Measurements from ENCODE around the gene GTPBP2. TPM values are rescaled to one million over a fixed set of nuclear protein-coding genes. Genes with fewer than 3 reads are reported as not detected.

Gene GTPBP2
- total RNA-seq, 2 donors from 2014 or later, result 15.7 to 20.7 TPM

- DNase-seq (ENCODE audit: low spot score), result no peak
- no peak for TF ChIP-seq CTCF (IDR thresholded peaks at IDR 0.05)
Observed at GRCh38 chr6:43647613-43648012, 18.5 kb upstream of the GTPBP2 start.

GRCh38 chr6:43645613-43645964 lies 16.5 kb upstream of the GTPBP2 start:
- no peaks in the 10 kb centered on the region for H3K27me3 ChIP-seq
- H3K27ac ChIP-seq, result no peak overlapping the region
- H3K4me3 ChIP-seq, result peak overlapping the region; percentile 46 to 63
- H3K9me3 ChIP-seq, result no peaks in the 10 kb centered on the region
- peaks cover 19% of the 10 kb centered on the region for H3K36me3 ChIP-seq
- DNase-seq (ENCODE audit: low spot score), result no peak
- peaks cover 0 to 17% of the 10 kb centered on the region in 2 donors for H3K4me1 ChIP-seq
- TF ChIP-seq CTCF (IDR thresholded peaks at IDR 0.05), result no peak

More at GRCh38 chr6:43647613-43648012, 18.5 kb upstream of the GTPBP2 start:
- Histone ChIP-seq H3K4me3 (no peak overlapping the region), H3K27ac (no peak overlapping the region), H3K36me3 (peaks cover 3% of the 10 kb centered on the region), H3K27me3 (no peaks in the 10 kb centered on the region), H3K9me3 (no peaks in the 10 kb centered on the region), H3K4me1 (peaks cover 0 to 17% of the 10 kb centered on the region in 2 donors)

GRCh38 chr6:43644940-43645612 lies 16.0 kb upstream of the GTPBP2 start, which contains the start of gene RSPH9:
TSS of gene RSPH9 (plus strand) at chr6:43645036. CDS start at chr6:43645099, 63 bp downstream.
- H3K27me3 ChIP-seq, result no peaks in the 10 kb centered on the region
- H3K9me3 ChIP-seq, result no peaks in the 10 kb centered on the region
- TF ChIP-seq CTCF (IDR thresholded peaks at IDR 0.05), result no peak
- peaks cover 24% of the 10 kb centered on the region for H3K36me3 ChIP-seq
- peak within 1 kb of the TSS; percentile 12 to 29 for H3K27ac ChIP-seq
- H3K4me3 ChIP-seq, result peak within 1 kb of the TSS; percentile 46 to 63
- no peak for DNase-seq (ENCODE audit: low spot score)
- H3K4me1 ChIP-seq, result peaks cover 0 to 17% of the 10 kb centered on the region in 2 donors

- Histone ChIP-seq H3K27me3 (no peaks in the 10 kb centered on the region), H3K36me3 (peaks cover 36% of the 10 kb centered on the region), H3K9me3 (no peaks in the 10 kb centered on the region), H3K4me1 (peaks cover 0 to 50% of the 10 kb centered on the region in 2 donors), H3K27ac (no peak overlapping the region), H3K4me3 (no peak overlapping the region)
- DNase-seq (ENCODE audit: low spot score), result no peak
- no peak for TF ChIP-seq CTCF (IDR thresholded peaks at IDR 0.05)
Observed at GRCh38 chr6:43639984-43640800, 11.1 kb upstream of the GTPBP2 start.

- no peaks in the 10 kb centered on the region for H3K27me3 ChIP-seq
- no peak for DNase-seq (ENCODE audit: low spot score)
- no peaks in the 10 kb centered on the region for H3K9me3 ChIP-seq
- TF ChIP-seq CTCF (IDR thresholded peaks at IDR 0.05), result no peak
- peaks cover 0 to 47% of the 10 kb centered on the region in 2 donors for H3K4me1 ChIP-seq
- peak overlapping the region; percentile 75 to 86 for H3K4me3 ChIP-seq
- H3K36me3 ChIP-seq, result peaks cover 23% of the 10 kb centered on the region
- H3K27ac ChIP-seq, result peak overlapping the region; percentile 89 to 91
Observed at GRCh38 chr6:43636308-43636659, 7.2 kb upstream of the GTPBP2 start.
